ENCODE results near the gene DCXR.

- peak; percentile 72 for TF ChIP-seq CTCF (conservative IDR thresholded peaks at IDR 0.05)
- TF ChIP-seq EZH2 (IDR thresholded peaks at IDR 0.05; ENCODE audit: low read depth): no peak
These were observed 17.6 kb downstream of the DCXR start for GRCh38 chr17:82019690-82020571.
